GM12875 (cell line): ENCODE data around the gene FUCA1.
"Not testable (repeated sequence)": the region's sequence is repeated elsewhere in the genome, so short reads cannot be mapped to it uniquely, and the experiment has no call there.

Experiments
- H3K4me3 ChIP-seq: one replicate; pipeline ENCODE4 v1.5.1; 2011; ENCODE audit warnings: low read depth, low read length, control low read depth
- CTCF ChIP-seq: IDR thresholded peaks from 2 replicates; pipeline ENCODE4 v1.5.1; 2011; ENCODE audit warnings: low read depth, mild to moderate bottlenecking, control low read depth, inconsistent platforms, low read length, moderate library complexity, borderline replicate concordance; ENCODE audit not compliant: insufficient read depth

The FUCA1 gene

GRCh38 chr1:23838401-23838866 is 29.7 kb downstream of the FUCA1 start:
- no peak overlapping the region for H3K4me3 ChIP-seq
- no peak for TF ChIP-seq CTCF

DNA sequence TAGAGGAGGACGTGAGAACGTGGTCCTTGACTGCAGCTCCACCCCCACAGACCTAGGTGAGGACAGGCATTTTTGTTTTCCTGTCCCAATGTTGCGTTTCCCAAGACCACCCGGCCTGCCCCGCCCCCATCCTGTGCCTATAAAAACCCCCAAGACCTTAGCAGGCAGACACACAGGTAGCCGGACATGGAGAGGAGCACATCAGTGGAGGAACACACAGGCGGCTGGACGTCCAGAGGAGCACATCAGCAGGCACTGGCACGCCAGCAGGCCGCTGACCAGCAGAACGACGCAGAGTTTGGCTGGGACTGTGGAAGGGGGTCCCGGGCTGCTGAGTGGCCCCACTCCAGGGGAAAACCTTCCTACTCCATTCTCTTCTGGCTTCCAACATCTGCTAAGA is 30.2 kb downstream of the FUCA1 start:
- no peak for TF ChIP-seq CTCF
- H3K4me3 ChIP-seq: no peak overlapping the region

DNA sequence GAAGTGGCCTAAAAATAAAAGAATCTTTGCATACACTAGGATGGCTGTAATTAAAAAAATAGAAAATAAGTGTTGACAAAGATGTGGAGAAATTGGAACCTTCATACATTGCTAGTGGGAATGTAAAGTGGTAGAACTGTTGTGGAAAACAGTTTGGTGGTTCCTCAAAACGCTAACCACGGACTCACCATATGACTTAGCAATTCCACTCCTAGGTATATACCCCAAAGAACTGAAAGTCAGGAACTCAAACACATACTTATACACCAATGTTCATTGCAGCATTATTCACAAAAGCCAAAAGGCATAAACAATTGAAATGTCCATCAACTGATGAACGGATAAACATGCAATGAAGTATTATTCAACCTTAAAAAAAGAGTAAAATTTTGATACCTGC is 32.1 kb downstream of the FUCA1 start:
- no peak for TF ChIP-seq CTCF
- H3K4me3 ChIP-seq: no peak overlapping the region

DNA sequence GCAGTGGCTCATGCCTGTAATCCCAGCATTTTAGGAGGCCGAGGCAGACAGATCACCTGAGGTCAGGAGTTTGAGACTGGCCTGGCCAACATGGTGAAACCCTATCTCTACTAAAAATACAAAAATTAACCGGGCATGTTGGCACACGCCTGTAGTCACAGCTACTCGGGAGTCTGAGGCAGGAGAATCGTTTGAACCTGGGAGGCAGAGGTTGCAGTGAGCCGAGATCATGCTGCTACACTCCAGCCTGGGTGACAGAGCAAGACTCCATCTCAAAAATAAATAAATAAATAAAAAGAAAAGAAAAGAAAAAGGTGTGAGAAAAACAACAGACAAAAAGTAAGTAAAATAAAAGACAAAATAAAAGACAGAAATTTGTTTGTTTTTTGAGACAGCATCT is 33.9 kb downstream of the FUCA1 start:
- not testable (repeated sequence) for H3K4me3 ChIP-seq

DNA sequence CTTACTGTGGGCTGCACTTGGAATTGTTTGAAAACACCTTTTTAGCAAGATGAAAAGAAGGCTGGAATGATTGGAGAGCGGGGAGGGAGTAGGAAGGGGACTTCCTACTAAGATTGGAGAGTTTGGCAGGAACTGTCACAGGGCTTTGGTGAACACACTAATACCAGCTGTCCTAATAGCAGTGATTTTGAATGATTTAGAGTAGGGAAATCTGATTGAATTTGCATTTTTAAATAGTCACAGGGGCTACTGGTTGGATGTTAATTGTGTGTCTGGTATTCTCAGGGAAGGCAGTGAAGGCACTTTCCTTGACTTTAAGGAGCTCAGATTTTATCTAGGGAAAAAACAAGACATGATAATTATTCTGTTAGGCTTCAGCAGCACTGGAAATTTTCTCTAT is 40.4 kb downstream of the FUCA1 start:
- no peak for TF ChIP-seq CTCF
- no peak overlapping the region for H3K4me3 ChIP-seq

DNA sequence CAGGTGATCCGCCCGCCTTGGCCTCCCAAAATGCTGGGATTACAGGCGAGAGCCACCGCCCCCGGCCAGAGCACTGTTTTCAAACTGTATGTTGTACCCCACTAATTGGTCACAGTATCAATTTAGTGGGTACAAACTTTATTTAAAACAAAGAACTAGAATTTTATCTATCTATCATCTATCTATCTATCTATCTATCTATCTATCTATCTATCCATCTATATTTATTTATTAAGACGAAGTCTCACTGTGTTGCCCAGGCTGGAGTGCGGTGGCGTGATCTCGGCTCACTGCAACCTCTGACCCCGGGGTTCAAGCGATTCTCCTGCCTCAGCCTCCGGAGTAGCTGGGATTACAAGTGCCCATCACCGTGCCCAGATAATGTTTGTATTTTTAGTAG is 41.5 kb downstream of the FUCA1 start:
- not testable (repeated sequence) for H3K4me3 ChIP-seq

GRCh38 chr1:23825762-23826522 is 42.1 kb downstream of the FUCA1 start:
- peak overlapping the region; percentile 89 for H3K4me3 ChIP-seq
- no peak for TF ChIP-seq CTCF

- TF ChIP-seq CTCF: no peak
- H3K4me3 ChIP-seq: peak within 1 kb of the TSS; percentile 89
These were observed 42.9 kb downstream of the FUCA1 start, which contains the start of gene HMGCL for GRCh38 chr1:23825076-23825761. Gene HMGCL (minus strand): TSS chr1:23825429. CDS start chr1:23825415, 14 bp downstream.
